ENCODE measurements around the gene USP40. TPM values are rescaled to one million over a fixed set of nuclear protein-coding genes. Genes with fewer than 3 reads are reported as not detected.

The USP40 gene
- total RNA-seq, 6 experiments from 2014 or later: 22.8 to 27.4 (median 24.3) TPM

DNA sequence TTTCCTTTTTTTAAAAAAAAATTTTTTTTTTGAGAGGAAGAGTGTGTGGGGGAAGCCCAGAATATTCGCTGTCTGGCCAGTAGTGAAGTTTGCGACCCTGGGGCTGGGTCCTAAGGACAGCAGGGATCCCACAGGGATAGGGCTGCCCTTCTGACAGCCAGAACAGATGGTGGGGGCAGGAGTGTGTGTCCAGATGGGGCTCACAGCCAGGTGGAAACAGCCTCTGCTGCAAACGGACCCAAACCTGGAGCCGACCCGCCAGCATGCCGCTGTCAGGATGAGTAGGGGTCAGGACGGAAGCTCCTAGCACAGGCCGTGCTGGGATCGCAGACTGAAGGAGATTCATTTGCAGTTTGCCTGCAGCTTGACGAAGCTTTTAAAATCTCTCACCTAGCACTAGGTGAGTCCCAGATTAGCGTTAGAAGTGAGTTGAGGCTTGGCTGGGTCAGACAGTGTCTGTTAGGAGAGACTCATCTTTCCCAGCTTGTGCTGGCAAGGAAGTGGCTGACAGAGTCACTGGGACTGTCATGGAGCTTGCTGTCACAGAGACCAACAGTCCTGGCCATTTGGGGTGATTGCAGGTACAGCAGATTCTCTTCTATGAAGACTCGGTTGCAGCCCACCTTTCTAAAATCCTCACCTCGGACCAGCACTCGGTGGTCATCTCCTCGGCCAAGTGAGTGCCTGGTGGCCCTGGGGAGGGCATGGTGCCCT, 118.9 kb downstream of the USP40 start:
- DNase-seq: no peak
- H3K4me1 Mint-ChIP-seq (ENCODE audit: low read depth): peaks cover 11% of the 10 kb centered on the region
- H3K36me3 Mint-ChIP-seq (ENCODE audit: low read depth): peaks cover 4% of the 10 kb centered on the region; the same call in 1 of the 2 replicates
- H3K27me3 Mint-ChIP-seq (ENCODE audit: insufficient read depth): peaks cover 3% of the 10 kb centered on the region
- TF ChIP-seq, protein P1, sequence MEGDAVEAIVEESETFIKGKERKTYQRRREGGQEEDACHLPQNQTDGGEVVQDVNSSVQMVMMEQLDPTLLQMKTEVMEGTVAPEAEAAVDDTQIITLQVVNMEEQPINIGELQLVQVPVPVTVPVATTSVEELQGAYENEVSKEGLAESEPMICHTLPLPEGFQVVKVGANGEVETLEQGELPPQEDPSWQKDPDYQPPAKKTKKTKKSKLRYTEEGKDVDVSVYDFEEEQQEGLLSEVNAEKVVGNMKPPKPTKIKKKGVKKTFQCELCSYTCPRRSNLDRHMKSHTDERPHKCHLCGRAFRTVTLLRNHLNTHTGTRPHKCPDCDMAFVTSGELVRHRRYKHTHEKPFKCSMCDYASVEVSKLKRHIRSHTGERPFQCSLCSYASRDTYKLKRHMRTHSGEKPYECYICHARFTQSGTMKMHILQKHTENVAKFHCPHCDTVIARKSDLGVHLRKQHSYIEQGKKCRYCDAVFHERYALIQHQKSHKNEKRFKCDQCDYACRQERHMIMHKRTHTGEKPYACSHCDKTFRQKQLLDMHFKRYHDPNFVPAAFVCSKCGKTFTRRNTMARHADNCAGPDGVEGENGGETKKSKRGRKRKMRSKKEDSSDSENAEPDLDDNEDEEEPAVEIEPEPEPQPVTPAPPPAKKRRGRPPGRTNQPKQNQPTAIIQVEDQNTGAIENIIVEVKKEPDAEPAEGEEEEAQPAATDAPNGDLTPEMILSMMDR (IDR thresholded peaks at IDR 0.05): no peak
- no peak overlapping the region for H3K4me3 Mint-ChIP-seq
- H3K9me3 Mint-ChIP-seq: no peaks in the 10 kb centered on the region
- H3K27ac Mint-ChIP-seq: no peak overlapping the region

DNA sequence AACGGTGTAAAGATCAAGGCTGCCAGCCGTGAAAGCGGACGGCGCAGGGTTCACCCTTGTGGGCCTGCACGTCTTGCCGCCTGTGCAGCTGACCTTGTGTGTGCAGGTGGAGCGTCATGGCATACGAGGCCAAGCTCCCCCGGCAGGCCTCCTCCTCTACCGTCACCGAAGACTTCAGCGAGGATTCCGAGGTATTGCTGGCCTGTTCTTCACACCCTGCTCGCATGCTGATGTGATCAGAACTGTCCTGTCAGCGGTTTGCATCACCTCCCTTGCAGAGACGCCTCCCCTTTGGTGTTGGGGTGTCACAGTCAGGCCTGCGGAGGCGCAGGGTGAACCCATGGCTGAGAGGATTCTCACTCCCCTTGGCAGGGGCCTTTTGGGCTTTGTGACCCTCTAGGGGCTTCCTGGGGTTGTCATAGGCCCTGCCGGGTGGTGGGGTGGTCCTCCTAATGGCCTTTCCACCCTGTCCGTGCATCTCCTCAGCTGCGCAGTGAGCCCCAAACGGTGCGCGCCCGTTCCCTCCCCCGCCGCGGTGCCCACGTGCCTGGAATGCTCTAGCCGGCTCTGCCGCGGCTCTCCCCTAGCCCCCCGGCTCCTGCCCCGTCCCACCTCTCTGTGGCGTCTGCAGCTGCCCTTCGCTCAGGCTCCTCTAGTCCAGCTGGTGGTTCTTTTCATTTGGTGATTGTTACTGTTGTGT, 119.8 kb downstream of the USP40 start:
- H3K27ac Mint-ChIP-seq: no peak overlapping the region
- H3K36me3 Mint-ChIP-seq (ENCODE audit: low read depth): peaks cover 4% of the 10 kb centered on the region; the same call in 1 of the 2 replicates
- H3K4me1 Mint-ChIP-seq (ENCODE audit: low read depth): peaks cover 11% of the 10 kb centered on the region
- no peak overlapping the region for H3K4me3 Mint-ChIP-seq
- H3K27me3 Mint-ChIP-seq (ENCODE audit: insufficient read depth): peaks cover 3% of the 10 kb centered on the region
- DNase-seq: no peak
- TF ChIP-seq, protein P1 (IDR thresholded peaks at IDR 0.05): no peak
- H3K9me3 Mint-ChIP-seq: no peaks in the 10 kb centered on the region

DNA sequence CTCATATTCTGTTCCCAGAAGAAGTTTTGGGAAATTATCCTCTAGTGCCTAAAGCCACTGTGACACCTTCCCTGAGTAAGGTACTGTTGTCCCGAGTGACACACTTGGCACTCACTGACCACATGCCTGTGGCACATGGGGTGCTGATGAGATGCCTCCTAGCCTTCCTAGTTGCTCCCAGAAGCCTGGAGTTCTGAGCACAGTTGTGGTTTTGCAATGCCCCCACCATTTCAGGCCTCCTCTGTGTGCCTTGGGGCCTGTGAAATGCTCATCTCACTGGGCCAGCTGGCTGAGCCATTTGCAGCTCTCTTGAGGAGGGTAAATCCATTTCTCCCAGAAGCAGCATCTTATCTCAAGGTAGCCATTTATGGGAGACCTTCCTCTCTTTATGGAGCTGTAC, 120.5 kb downstream of the USP40 start:
- DNase-seq: no peak
- no peak overlapping the region for H3K4me3 Mint-ChIP-seq
- TF ChIP-seq, protein P1 (IDR thresholded peaks at IDR 0.05): no peak
- H3K27me3 Mint-ChIP-seq (ENCODE audit: insufficient read depth): peaks cover 3% of the 10 kb centered on the region; the same call in 1 of the 2 replicates
- H3K27ac Mint-ChIP-seq: no peak overlapping the region
- H3K4me1 Mint-ChIP-seq (ENCODE audit: low read depth): peaks cover 11% of the 10 kb centered on the region
- no peaks in the 10 kb centered on the region for H3K9me3 Mint-ChIP-seq
- H3K36me3 Mint-ChIP-seq (ENCODE audit: low read depth): peaks cover 4% of the 10 kb centered on the region; the same call in 1 of the 2 replicates

DNA sequence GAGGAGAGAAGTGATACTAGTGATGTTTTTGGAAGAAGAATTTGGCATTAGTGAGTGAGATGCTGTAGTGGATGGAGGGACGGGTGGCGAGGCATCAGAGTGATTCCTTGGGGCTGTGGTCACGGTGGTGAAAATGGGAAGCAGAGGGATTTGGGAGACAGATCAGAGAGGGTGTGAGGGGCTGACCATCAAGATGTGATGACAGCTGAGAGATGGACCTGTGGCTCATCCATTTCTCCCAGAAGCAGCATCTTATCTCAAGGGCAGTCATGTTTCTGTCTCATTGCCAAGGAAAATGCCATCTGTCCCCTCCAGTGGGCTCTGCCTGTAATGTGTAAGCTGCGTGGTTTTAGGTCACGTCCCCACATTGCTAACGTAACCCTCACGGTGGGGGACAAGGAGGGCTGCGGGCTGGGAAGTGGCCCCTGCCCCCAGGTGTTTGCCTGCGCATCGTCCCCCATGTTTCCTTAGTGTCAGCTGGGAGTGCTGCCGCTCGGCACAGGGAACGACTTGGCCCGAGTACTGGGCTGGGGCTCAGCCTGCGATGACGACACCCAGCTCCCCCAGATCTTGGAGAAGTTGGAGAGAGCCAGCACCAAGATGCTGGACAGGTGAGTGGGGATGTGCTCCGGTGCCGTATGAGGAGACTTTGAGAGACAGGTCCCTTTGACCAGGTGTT, 121.3 kb downstream of the USP40 start:
- peaks cover 4% of the 10 kb centered on the region; the same call in 1 of the 2 replicates for H3K36me3 Mint-ChIP-seq (ENCODE audit: low read depth)
- H3K27ac Mint-ChIP-seq: no peak overlapping the region
- TF ChIP-seq, protein P1 (IDR thresholded peaks at IDR 0.05): no peak
- no peak overlapping the region for H3K4me3 Mint-ChIP-seq
- no peak for DNase-seq
- H3K4me1 Mint-ChIP-seq (ENCODE audit: low read depth): peaks cover 11% of the 10 kb centered on the region
- no peaks in the 10 kb centered on the region for H3K9me3 Mint-ChIP-seq
- H3K27me3 Mint-ChIP-seq (ENCODE audit: insufficient read depth): peaks cover 3% of the 10 kb centered on the region; the same call in 1 of the 2 replicates

DNA sequence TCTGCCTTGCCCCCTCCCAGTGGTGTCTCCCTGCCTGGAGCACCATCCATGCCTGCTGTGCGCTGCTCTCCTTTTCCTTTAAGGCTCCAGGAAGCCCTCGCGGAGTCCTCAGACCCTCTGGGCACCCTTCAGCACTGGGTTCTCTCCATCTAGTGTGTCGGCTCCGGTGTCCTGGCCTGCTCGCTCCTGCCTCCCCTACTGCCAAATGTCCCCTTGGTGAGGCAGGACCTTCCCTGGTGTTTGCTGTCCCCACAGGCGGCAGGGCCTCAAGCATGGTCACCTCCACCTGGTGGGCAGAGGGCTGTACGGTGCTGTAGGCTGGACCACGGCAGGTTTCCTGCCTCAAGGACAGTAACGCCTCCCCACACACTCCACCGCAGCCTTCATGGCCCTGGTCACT, 122.1 kb downstream of the USP40 start:
- no peak for DNase-seq
- Mint-ChIP-seq H3K27ac (no peak overlapping the region; the same call in 1 of the 2 replicates), H3K4me1 (ENCODE audit: low read depth) (peaks cover 11% of the 10 kb centered on the region), H3K4me3 (no peak overlapping the region), H3K9me3 (no peaks in the 10 kb centered on the region), H3K27me3 (ENCODE audit: insufficient read depth) (peaks cover 3% of the 10 kb centered on the region; the same call in 1 of the 2 replicates), H3K36me3 (ENCODE audit: low read depth) (peaks cover 4% of the 10 kb centered on the region; the same call in 1 of the 2 replicates)
- TF ChIP-seq, protein P1 (IDR thresholded peaks at IDR 0.05): no peak

Data from HFFc6 (cell line).